Panc1 (cell line): ENCODE data around the gene NSUN6. TPM values are rescaled to one million over a fixed set of nuclear protein-coding genes. Genes with fewer than 3 reads are reported as not detected.

Source experiments
- ATAC-seq: fragments of 200-7000 bp; cut with Tn5 transposase; 2 replicates; pipeline ENCODE4 v1.9.1; 2020; ENCODE audit warnings: mild to moderate bottlenecking, moderate library complexity
- BruUV-seq: library from RNA; stranded (reverse); fragments of 400-500 nt; replicated peaks from 2 replicates; lab custom pipeline; 2021; lab: Mats Ljungman, UMichigan
- CTCF ChIA-PET: fragments of 300-600 bp; sonication (Branson Sonifier 250); formaldehyde crosslinking; loops from one replicate; lab custom pipeline; 2022; ENCODE audit warnings: antibody characterized with exemption; lab: Charles Lee
- POLR2A ChIA-PET: fragments of 300-600 bp; sonication (Branson Sonifier 250); formaldehyde crosslinking; loops from one replicate; lab custom pipeline; 2022; ENCODE audit warnings: antibody characterized with exemption; lab: Charles Lee
- DNase-seq: peaks from one replicate; pipeline ENCODE4 v3.0.0-alpha.2; 2010; ENCODE audit warnings: low read depth, low spot score
- H3K27ac ChIP-seq: 2 replicates; pipeline ENCODE4 v1.5.1; 2011; ENCODE audit warnings: mild to moderate bottlenecking, low read length, inconsistent platforms
- H3K27me3 ChIP-seq: fragments of 200-500 bp; sonication (Bioruptor generic); 2 replicates; pipeline ENCODE4 v1.6.0; 2014; ENCODE audit warnings: low read length, inconsistent platforms; ENCODE audit not compliant: control insufficient read depth, insufficient read depth
- H3K36me3 ChIP-seq: fragments of 200-500 bp; sonication (Bioruptor generic); 2 replicates; pipeline ENCODE4 v1.5.1; 2014; ENCODE audit warnings: inconsistent platforms, mild to moderate bottlenecking, low read length, moderate library complexity; ENCODE audit not compliant: control insufficient read depth, insufficient read depth
- H3K4me1 ChIP-seq: 2 replicates; pipeline ENCODE4 v1.5.1; 2011; ENCODE audit warnings: inconsistent platforms, mild to moderate bottlenecking, low read length, moderate library complexity; ENCODE audit not compliant: control insufficient read depth, insufficient read depth
- H3K4me3 ChIP-seq, 2 experiments: 2 replicates each; pipeline ENCODE4 v1.5.1; 2011 to 2012; ENCODE audit warnings: low read depth in 2 of 2, low read length in 2 of 2, mild to moderate bottlenecking in 2 of 2, inconsistent platforms in 1 of 2, moderate library complexity in 1 of 2
- H3K9me3 ChIP-seq: fragments of 200-500 bp; sonication (Bioruptor generic); 2 replicates; pipeline ENCODE4 v1.5.1; 2014; ENCODE audit warnings: low read depth, mild to moderate bottlenecking, inconsistent platforms, low read length, moderate library complexity; ENCODE audit not compliant: control insufficient read depth, insufficient read depth
- POLR2AphosphoS5 ChIP-seq: IDR thresholded peaks from 2 replicates; pipeline ENCODE4 v1.6.1; 2012; ENCODE audit warnings: mild to moderate bottlenecking, low read depth, low read length, moderate library complexity
- SIN3A ChIP-seq: IDR thresholded peaks from 2 replicates; pipeline ENCODE4 v1.6.1; 2012; ENCODE audit warnings: low read depth, mild to moderate bottlenecking, low read length, moderate library complexity, borderline replicate concordance; ENCODE audit not compliant: insufficient read depth
- TCF7L2 ChIP-seq: IDR thresholded peaks from 2 replicates; pipeline ENCODE4 v1.6.1; 2011; ENCODE audit warnings: mild to moderate bottlenecking, low read depth, low read length, inconsistent platforms
- in situ Hi-C: cut with HindIII; loops from 2 replicates; pipeline ENCODE4 v1.10.0; 2016; ENCODE audit warnings: low sequenced_read_pairs, low pct_unique_long_range_greater_than_20kb
- intact Hi-C: fragments of 100-400 bp; cut with micrococcal nuclease; formaldehyde crosslinking; loops from one replicate; pipeline ENCODE4 v1.10.0; 2022; ENCODE audit not compliant: unreplicated experiment
- total RNA-seq: library from RNA; stranded (reverse); gene quantifications from one replicate; pipeline ENCODE4 v1.2.1, GENCODE V29; 2021; ENCODE audit not compliant: unreplicated experiment
- TF ChIP-seq, protein P1 (sequence below), 2 experiments: IDR thresholded peaks; 2 replicates each; pipeline ENCODE4 v1.6.1; 2011 to 2012; ENCODE audit warnings: low read depth in 2 of 2, control low read depth in 1 of 2, low read length in 1 of 2, mild to moderate bottlenecking in 1 of 2, moderate library complexity in 1 of 2; ENCODE audit not compliant: insufficient read depth in 1 of 2
- TF ChIP-seq, protein P2 (sequence below): fragments of 450-650 bp; IDR thresholded peaks from 2 replicates; pipeline ENCODE4 v1.5.1; 2017; ENCODE audit warnings: mild to moderate bottlenecking

Gene NSUN6
- total RNA-seq, 1 experiment from 2014 or later = 4.3 TPM

DNA sequence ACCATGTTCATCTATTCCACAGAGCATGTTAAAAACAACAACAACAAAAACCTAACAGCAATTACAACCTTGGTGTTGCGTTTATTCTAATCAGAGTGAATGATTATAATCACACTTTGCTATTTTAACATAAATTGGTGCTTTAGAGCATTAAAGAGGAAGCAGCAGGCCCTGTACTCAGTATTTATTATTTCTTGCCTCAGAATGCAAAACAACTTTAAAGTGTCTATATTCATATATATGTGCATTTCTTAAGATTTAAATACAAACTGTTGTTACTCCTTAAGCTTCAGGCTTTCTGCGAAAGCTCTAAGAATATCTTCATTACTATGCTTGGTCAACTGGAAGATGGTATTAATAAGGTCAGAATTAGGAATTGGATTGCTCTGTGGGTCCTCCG lies 29.4 kb upstream of the NSUN6 start:
- CTCF ChIA-PET = no interaction called here
- ATAC-seq = no peak
- H3K4me1 ChIP-seq = no peaks in the 10 kb centered on the region
- no peak overlapping the region for H3K27ac ChIP-seq
- TF ChIP-seq POLR2AphosphoS5 (no peak), TCF7L2 (no peak), SIN3A (no peak)
- TF ChIP-seq, protein P1, sequence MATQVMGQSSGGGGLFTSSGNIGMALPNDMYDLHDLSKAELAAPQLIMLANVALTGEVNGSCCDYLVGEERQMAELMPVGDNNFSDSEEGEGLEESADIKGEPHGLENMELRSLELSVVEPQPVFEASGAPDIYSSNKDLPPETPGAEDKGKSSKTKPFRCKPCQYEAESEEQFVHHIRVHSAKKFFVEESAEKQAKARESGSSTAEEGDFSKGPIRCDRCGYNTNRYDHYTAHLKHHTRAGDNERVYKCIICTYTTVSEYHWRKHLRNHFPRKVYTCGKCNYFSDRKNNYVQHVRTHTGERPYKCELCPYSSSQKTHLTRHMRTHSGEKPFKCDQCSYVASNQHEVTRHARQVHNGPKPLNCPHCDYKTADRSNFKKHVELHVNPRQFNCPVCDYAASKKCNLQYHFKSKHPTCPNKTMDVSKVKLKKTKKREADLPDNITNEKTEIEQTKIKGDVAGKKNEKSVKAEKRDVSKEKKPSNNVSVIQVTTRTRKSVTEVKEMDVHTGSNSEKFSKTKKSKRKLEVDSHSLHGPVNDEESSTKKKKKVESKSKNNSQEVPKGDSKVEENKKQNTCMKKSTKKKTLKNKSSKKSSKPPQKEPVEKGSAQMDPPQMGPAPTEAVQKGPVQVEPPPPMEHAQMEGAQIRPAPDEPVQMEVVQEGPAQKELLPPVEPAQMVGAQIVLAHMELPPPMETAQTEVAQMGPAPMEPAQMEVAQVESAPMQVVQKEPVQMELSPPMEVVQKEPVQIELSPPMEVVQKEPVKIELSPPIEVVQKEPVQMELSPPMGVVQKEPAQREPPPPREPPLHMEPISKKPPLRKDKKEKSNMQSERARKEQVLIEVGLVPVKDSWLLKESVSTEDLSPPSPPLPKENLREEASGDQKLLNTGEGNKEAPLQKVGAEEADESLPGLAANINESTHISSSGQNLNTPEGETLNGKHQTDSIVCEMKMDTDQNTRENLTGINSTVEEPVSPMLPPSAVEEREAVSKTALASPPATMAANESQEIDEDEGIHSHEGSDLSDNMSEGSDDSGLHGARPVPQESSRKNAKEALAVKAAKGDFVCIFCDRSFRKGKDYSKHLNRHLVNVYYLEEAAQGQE (IDR thresholded peaks at IDR 0.05; ENCODE audit: insufficient read depth in 1 of 2, low read depth in 2 of 2, low read length in 1 of 2) = no peak
- TF ChIP-seq, protein P2, sequence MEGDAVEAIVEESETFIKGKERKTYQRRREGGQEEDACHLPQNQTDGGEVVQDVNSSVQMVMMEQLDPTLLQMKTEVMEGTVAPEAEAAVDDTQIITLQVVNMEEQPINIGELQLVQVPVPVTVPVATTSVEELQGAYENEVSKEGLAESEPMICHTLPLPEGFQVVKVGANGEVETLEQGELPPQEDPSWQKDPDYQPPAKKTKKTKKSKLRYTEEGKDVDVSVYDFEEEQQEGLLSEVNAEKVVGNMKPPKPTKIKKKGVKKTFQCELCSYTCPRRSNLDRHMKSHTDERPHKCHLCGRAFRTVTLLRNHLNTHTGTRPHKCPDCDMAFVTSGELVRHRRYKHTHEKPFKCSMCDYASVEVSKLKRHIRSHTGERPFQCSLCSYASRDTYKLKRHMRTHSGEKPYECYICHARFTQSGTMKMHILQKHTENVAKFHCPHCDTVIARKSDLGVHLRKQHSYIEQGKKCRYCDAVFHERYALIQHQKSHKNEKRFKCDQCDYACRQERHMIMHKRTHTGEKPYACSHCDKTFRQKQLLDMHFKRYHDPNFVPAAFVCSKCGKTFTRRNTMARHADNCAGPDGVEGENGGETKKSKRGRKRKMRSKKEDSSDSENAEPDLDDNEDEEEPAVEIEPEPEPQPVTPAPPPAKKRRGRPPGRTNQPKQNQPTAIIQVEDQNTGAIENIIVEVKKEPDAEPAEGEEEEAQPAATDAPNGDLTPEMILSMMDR = no peak
- POLR2A ChIA-PET = no interaction called here
- H3K9me3 ChIP-seq = no peaks in the 10 kb centered on the region
- H3K36me3 ChIP-seq = peaks cover 3% of the 10 kb centered on the region; the same call in 1 of the 2 replicates
- intact Hi-C loops = no loop called here
- in situ Hi-C loops = no loop called here
- no peaks in the 10 kb centered on the region for H3K27me3 ChIP-seq
- no peak overlapping the region for H3K4me3 ChIP-seq
- DNase-seq = no peak
- BruUV-seq = no TSS peak

DNA sequence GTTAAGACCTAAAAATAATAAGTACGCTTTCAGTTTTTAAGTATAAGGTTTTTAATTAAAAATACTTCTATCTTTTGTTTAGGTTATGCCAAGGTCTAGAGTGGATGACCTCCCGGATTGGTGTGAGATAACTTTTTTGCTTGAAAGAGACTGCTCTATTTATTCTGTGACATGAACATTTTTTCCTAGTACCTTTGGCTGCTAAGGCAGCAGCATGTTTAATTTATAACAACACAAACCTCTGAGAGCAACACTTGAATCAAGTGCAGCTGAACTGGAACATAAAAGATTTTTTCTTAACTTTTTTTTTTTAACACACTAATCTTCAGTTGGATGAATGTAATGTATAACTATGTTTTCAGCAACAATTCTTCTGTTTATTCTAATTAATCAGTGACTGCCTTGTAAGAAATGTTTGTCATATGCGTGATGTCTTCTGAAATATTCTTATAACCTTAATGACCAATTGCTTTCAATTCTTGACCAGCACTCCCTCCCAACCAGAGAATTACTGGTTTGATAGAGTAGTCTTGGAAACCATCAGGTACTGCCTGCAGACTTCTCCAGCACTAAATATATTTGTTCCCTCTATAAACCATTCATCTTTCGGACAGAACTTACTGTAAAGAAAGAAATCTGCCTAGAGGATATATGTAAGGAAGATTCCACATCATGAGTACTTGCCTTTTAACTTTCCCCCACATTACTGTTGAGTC lies 23.9 kb upstream of the NSUN6 start:
- Histone ChIP-seq H3K9me3 (no peaks in the 10 kb centered on the region), H3K4me1 (no peaks in the 10 kb centered on the region), H3K4me3 (no peak overlapping the region), H3K27me3 (no peaks in the 10 kb centered on the region), H3K27ac (no peak overlapping the region), H3K36me3 (peaks cover 12% of the 10 kb centered on the region)
- no TSS peak for BruUV-seq
- DNase-seq (no peak), ATAC-seq (no peak)
- TF ChIP-seq, protein P1 (IDR thresholded peaks at IDR 0.05; ENCODE audit: insufficient read depth in 1 of 2, low read depth in 2 of 2, low read length in 1 of 2) = no peak
- CTCF ChIA-PET = no interaction called here
- POLR2A ChIA-PET = no interaction called here
- intact Hi-C loops = no loop called here
- in situ Hi-C loops = no loop called here
